ENCODE data around the gene HLA-DMB. TPM values are rescaled to one million over a fixed set of nuclear protein-coding genes. Genes with fewer than 3 reads are reported as not detected.
"Not testable (repeated sequence)": the region's sequence is repeated elsewhere in the genome, so short reads cannot be mapped to it uniquely, and the experiment has no call there.

The HLA-DMB gene
- total RNA-seq, 1 donor from 2014 or later: 12.3 TPM

DNA sequence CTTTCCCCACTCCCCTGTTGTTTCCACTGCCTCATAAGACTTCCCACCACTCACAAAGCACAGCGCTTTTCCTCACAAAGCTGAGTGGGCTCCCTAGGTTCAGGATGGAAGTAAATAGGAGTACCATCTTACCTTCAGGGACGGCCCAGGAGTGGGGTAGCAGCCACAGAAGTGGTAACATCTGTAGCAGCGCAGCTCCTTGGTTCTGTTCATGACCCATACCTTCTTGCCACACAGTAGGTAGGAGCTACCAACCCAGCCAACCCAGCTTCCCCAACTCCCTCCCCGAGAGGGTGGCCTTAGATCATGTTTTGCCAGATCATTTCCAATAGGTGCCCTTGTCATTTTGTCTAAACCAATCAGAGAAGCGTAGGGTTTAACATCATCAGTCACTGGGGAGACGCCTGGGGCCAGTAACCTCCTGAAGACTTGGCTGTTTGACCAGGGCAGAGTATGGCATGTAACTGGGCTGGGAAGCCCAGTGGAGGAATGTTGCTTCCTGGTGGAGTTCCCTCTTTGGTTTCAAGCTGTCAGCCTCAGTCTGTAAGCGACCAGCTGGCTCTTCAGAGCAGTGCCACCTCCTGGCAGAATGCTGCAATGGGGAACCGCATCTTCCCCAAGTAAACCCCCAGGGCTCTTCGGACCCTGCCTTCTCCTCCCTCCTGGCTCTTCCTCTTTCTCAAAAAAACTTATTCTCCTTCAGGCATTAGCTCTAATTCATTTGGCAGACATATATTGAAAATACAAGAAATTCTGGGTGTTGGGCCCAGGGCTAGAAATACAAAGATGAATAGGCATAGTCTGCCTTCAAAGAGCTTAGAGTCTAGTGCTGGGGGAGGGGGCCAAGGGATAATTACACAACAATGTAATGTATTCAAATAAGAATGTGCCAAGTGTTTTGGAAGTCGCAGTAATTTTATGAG, 12.2 kb upstream of the HLA-DMB start, which contains the start of gene HLA-DMA:
TSS of gene HLA-DMA (minus strand) at position 281 of the 923 bp plus-strand sequence. CDS start at position 220, 61 bp downstream.
- DNase-seq (ENCODE audit: low spot score): no peak

DNA sequence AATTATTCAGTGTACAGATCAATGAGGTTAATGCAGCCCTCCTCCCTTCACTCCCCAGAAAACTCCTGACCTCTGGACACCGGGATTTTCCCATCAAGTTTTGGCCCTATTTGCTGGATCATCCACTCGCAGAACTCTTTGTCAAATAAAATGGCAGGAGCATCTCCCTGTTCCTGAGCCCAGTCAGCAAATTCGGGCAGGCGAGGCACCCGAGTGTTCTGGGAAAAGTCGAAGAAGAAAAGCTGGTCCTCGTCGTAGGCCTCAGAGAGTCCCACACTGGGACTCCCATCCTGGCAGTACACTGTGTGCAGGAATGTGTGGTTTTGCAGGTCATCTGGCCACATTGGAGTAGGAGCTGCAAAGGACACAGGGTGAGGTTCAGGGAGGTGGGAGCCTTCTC, 9.6 kb upstream of the HLA-DMB start:
- DNase-seq (ENCODE audit: low spot score): no peak

DNA sequence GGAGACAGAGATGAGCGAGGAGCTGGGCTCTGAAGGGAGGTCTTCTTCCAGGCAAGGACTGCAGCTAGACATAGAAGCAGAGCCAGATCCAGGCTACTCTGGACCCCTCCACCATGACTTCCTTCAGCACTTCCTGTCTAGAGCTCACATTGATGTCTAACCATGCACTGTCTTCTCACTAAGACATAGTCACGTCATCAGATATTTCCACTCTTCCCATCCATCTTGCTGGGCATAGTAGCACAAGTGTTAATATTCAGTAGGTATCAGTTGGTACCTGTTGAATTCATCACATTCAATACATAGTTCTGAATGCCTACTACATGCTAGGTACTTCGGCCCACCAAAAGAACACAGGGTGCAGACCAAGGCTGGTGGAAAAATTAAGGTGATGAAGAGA, 9.2 kb upstream of the HLA-DMB start:
- DNase-seq (ENCODE audit: low spot score): no peak

- no peak for DNase-seq (ENCODE audit: low spot score)
Observed at GRCh38 chr6:32949113-32949512, 8.3 kb upstream of the HLA-DMB start.

DNA sequence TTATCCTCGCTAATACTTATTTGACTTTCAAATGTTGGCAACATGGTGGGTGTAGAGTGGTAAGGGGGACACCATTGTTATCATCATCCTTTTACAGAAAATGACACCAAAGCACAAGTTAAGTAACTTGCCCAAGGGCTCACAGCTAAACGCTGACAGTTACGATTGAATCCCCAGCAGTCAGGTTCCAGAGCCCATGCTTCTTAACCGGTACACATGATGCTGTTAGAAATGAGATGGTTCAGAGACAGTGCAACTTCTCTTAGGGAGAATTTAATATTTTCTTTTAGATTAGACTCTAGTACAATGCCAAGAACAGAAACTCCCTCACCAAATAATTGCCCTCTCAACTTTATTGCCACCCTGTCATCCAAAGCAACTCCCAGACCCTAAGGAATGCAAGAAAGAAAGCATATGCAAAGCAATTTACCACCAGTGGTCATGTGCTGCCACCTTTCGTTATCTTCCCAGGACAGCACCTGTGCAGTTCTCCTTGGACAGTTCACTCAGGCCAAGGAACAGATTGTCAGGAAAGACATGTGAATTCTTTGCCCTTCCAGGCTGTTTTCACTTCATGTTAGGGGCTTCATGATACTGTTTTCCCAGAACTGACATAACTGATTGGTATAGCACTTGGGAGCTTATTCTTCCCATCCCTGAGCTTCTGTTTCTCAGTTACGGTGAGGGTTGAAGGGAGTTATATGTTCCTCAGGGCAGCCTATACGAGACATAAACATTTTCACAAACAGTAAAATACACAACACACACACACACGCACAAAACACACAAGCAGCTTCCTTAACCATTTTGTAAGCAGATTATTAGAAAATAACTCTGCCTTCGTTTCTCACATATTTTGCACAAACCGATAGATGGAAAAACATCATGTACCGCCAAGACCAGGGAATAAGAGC, 7.0 kb upstream of the HLA-DMB start:
- DNase-seq (ENCODE audit: low spot score): no peak

GRCh38 chr6:32946893-32947292, 6.1 kb upstream of the HLA-DMB start:
- no peak for DNase-seq (ENCODE audit: low spot score)

DNA sequence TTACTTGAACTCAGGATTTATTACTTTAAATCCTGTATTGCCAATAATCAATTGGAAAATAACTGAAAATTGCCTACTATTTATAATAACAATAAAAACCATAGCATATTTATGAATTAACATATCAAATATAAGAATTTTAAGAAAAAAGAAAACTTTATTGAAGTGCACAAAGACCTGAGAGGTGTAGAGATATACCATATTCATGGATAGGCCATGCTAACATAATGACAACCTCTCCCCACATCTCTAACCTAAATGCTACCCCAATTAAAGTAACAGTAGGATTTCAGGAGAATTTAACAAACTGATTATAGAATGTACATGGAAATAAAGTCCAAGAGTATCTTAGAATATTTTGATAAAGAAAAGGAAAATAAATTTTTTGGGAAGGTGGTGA, 5.1 kb upstream of the HLA-DMB start:
- no peak for DNase-seq (ENCODE audit: low spot score)

GRCh38 chr6:32945108-32945760, 4.4 kb upstream of the HLA-DMB start:
- no peak for DNase-seq (ENCODE audit: low spot score)

- no peak for DNase-seq (ENCODE audit: low spot score)
Observed at GRCh38 chr6:32943864-32944649, 3.2 kb upstream of the HLA-DMB start.

- DNase-seq (ENCODE audit: low spot score): not testable (repeated sequence)
Observed at GRCh38 chr6:32942555-32943123, 1.8 kb upstream of the HLA-DMB start.

GRCh38 chr6:32941214-32941768, 463 bp upstream of the HLA-DMB start:
- no peak for DNase-seq (ENCODE audit: low spot score)

DNA sequence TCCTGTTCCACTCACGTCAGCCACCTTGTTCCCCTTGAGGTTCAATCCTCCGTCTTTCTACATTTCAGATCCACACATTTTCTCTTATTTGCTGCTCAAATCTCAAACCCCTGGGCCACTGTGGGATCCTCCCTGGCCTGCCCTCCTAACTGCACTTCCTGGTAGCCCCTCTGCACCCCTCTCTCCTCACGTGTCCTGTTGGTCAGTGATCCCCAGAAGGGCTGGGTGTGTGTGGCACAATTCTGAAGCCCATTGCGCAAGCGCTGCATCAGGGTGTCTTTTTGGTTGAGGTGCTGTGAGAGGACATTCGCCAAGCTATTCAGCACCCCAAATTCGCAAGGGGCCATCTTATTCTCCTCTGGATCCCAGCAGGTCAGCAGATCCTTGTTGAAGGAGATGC, 2.3 kb downstream of the HLA-DMB start:
- DNase-seq (ENCODE audit: low spot score): no peak

- no peak for DNase-seq (ENCODE audit: low spot score)
Observed at GRCh38 chr6:32937230-32937633, 3.6 kb downstream of the HLA-DMB start.

GRCh38 chr6:32936239-32937152, 4.3 kb downstream of the HLA-DMB start:
- no peak for DNase-seq (ENCODE audit: low spot score)

DNA sequence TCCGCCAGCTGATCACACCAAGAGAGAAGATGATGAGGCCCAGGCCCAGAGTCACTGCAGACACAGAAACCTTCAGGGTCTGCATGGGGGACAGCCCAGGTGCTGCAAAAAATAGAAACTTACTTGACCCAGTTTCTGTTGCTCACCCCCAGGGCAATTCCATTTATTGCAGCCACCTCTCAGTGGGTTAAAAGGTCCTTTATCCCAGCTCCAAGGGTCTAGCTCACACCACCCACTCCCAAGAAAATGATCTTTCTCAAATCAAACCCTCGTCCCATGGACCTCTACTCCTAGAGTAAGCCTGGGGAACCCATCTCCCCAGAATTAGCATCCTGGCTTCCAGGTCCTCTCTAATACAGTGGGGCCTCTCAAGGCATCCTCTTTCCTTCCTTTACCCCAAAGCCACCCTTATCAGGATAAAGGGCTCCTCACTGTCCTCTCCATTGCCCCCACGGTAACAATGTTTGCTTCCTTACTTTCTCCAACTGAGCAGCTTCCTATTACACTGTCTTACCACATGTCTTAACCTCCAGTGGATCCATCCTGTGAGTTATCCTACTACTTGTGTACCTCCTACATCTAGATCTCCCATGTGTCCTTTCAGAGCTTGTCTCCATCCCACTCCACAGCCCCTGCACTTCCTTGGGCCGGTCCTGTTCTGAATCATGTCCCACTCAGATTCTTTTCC, 5.1 kb downstream of the HLA-DMB start:
- DNase-seq (ENCODE audit: low spot score): no peak

DNA sequence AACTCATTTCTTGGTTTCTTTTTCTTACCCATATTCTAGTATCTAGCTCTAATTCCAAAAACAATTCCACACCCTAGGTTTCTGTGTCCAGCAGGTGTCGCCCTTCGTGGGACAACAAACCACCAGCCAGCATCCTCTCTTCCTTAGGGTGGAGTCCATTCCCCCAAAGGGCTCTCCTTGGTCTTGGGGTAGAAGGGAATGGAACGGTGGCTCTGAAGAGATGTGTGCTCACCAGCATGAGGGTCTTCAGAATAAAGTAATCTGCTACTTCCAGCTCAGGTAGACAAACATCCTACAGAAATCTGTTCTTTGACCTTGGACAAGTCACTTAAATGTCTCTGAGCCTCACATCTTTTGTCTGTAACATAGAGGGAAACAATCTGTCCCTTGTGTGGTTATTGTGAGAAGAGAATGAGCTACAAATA, 7.2 kb downstream of the HLA-DMB start:
- DNase-seq (ENCODE audit: low spot score): no peak

DNA sequence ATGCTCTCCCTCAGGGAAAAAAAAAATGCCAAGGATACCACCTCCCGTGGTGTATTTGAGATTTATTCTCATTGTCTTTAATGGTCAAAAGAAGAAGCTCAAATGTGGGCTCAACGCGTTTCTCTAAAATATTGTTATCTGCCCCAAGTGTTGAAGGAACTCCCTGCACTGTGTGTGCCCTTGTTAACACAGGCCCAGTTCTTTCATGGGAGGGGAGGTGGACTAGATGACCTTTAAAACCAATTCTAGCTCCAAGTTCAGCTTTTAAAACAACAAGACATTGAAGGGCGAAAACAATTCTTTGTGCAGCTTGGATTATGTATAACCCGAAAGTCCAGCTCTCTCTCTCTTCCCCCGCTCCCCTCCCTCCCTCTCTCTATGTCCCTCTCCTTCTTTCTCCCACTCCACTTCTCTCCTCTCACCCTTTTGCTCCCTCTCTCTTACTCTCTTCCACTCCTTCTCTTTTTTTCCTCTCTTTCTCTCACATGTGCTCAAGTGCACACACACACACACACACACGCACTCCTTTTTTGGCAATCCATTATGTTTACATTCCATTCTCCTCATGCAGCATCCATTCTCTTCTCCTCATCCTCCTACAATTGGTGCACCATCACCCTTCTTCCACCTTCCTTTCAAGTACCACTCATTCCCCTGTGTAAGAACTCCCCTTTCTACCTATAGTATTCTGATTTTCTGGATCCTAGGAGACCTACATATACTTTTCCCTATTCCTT, 8.5 kb downstream of the HLA-DMB start:
- no peak for DNase-seq (ENCODE audit: low spot score)
